Testis (tissue), 2 donors: Measurements from ENCODE around the gene GGA1.

Source experiments
- CTCF ChIP-seq, 3 experiments: fragments of 450-650 bp in 2 of 3; fragments of 200-600 bp in 1 of 3; sonication (generic) in 1 of 3; IDR thresholded peaks; one replicate each; pipeline ENCODE4 v1.5.1; 2016 to 2019; ENCODE audit warnings: antibody characterized with exemption in 3 of 3, mild to moderate bottlenecking in 2 of 3, moderate library complexity in 1 of 3
- POLR2A ChIP-seq: fragments of 450-650 bp; IDR thresholded peaks from one replicate; pipeline ENCODE4 v1.6.1; 2017; ENCODE audit warnings: antibody characterized with exemption, mild to moderate bottlenecking, moderate library complexity

- TF ChIP-seq CTCF (IDR thresholded peaks at IDR 0.05): no peak
- no peak for TF ChIP-seq POLR2A
These were observed 72.4 kb downstream of the GGA1 start for GRCh38 chr22:37681001-37681424.
